Liver (tissue), 9 donors: ENCODE data around the gene ZBTB17. TPM values are rescaled to one million over a fixed set of nuclear protein-coding genes. Genes with fewer than 3 reads are reported as not detected.

Source experiments
- DNase-seq: peaks from one replicate; pipeline ENCODE4 v3.0.0-alpha.2; 2017; ENCODE audit warnings: low spot score
- H3K27ac ChIP-seq, 2 donors: one replicate each; pipeline ENCODE4 v1.7.0; 2013; ENCODE audit warnings: inconsistent platforms in 2 of 2, low read length in 2 of 2, control low read depth in 1 of 2, low read depth in 1 of 2, mild to moderate bottlenecking in 1 of 2
- H3K27me3 ChIP-seq, 4 donors: one replicate each; pipeline versions ENCODE4 v1.6.1 to v1.7.0; 2013; ENCODE audit warnings: low read length in 3 of 4, inconsistent platforms in 1 of 4, mild to moderate bottlenecking in 1 of 4, moderate library complexity in 1 of 4; ENCODE audit not compliant: control insufficient read depth in 4 of 4, insufficient read depth in 4 of 4
- H3K36me3 ChIP-seq, 4 donors: one replicate each; pipeline versions ENCODE4 v1.6.1 to v1.7.0; 2013; ENCODE audit warnings: low read length in 3 of 4, mild to moderate bottlenecking in 3 of 4, low read depth in 1 of 4, moderate library complexity in 1 of 4; ENCODE audit not compliant: control insufficient read depth in 4 of 4, insufficient read depth in 3 of 4
- H3K4me1 ChIP-seq, 4 donors: one replicate each; pipeline versions ENCODE4 v1.6.1 to v1.7.0; 2013; ENCODE audit warnings: low read length in 3 of 4, mild to moderate bottlenecking in 3 of 4, moderate library complexity in 1 of 4; ENCODE audit not compliant: control insufficient read depth in 4 of 4, insufficient read depth in 4 of 4
- H3K4me3 ChIP-seq, 3 donors: one replicate each; pipeline versions ENCODE4 v1.6.1 to v1.7.0; 2013; ENCODE audit warnings: low read length in 3 of 3, control low read depth in 1 of 3, low read depth in 1 of 3, mild to moderate bottlenecking in 1 of 3
- H3K9ac ChIP-seq, 2 donors: one replicate each; pipeline ENCODE4 v1.7.0; 2013; ENCODE audit warnings: low read length in 2 of 2, mild to moderate bottlenecking in 2 of 2, moderate library complexity in 2 of 2, control low read depth in 1 of 2, low read depth in 1 of 2
- H3K9me3 ChIP-seq, 4 donors: one replicate each; pipeline versions ENCODE4 v1.6.1 to v1.7.0; 2013; ENCODE audit warnings: low read length in 3 of 4; ENCODE audit not compliant: control insufficient read depth in 4 of 4
- ATF3 ChIP-seq: IDR thresholded peaks from 2 replicates; pipeline ENCODE4 v1.6.1; 2016; ENCODE audit warnings: antibody characterized with exemption
- CTCF ChIP-seq: fragments of 150-350 bp; IDR thresholded peaks from 2 replicates; pipeline ENCODE4 v1.5.1; 2017; ENCODE audit warnings: improper control_type of control experiment, low read depth, low read length; ENCODE audit not compliant: missing input control
- FOXA1 ChIP-seq: IDR thresholded peaks from 2 replicates; pipeline ENCODE4 v1.6.1; 2016; ENCODE audit warnings: antibody characterized with exemption
- FOXA2 ChIP-seq: IDR thresholded peaks from 2 replicates; pipeline ENCODE4 v1.6.1; 2016; ENCODE audit warnings: antibody characterized with exemption
- GABPA ChIP-seq, 2 donors: IDR thresholded peaks in 1 of 2; conservative IDR thresholded peaks in 1 of 2; 2 replicates each; pipeline ENCODE4 v1.6.1; 2016; ENCODE audit warnings: antibody characterized with exemption in 2 of 2, mild to moderate bottlenecking in 1 of 2, moderate library complexity in 1 of 2
- HNF4A ChIP-seq, 2 donors: conservative IDR thresholded peaks; 2 replicates each; pipeline ENCODE4 v1.6.1; 2016; ENCODE audit warnings: antibody characterized with exemption in 2 of 2, mild to moderate bottlenecking in 2 of 2
- HNF4G ChIP-seq: IDR thresholded peaks from 2 replicates; pipeline ENCODE4 v1.6.1; 2016; ENCODE audit warnings: antibody characterized with exemption
- JUND ChIP-seq, 2 donors: IDR thresholded peaks; 2 replicates each; pipeline ENCODE4 v1.6.1; 2016; ENCODE audit warnings: antibody characterized with exemption in 2 of 2
- MAX ChIP-seq: IDR thresholded peaks from 2 replicates; pipeline ENCODE4 v1.6.1; 2016; ENCODE audit warnings: antibody characterized with exemption
- NR2F2 ChIP-seq: IDR thresholded peaks from 2 replicates; pipeline ENCODE4 v1.6.1; 2016; ENCODE audit warnings: antibody characterized with exemption
- RAD21 ChIP-seq, 2 donors: IDR thresholded peaks; 2 replicates each; pipeline ENCODE4 v1.6.1; 2016; ENCODE audit warnings: antibody characterized with exemption in 2 of 2, mild to moderate bottlenecking in 2 of 2
- REST ChIP-seq: IDR thresholded peaks from 2 replicates; pipeline ENCODE4 v1.6.1; 2016; ENCODE audit warnings: antibody characterized with exemption, mild to moderate bottlenecking
- RXRA ChIP-seq, 2 donors: IDR thresholded peaks; 2 replicates each; pipeline ENCODE4 v1.6.1; 2017 to 2018; ENCODE audit warnings: antibody characterized with exemption in 2 of 2, mild to moderate bottlenecking in 1 of 2
- TAF1 ChIP-seq: conservative IDR thresholded peaks from 2 replicates; pipeline ENCODE4 v1.6.1; 2016; ENCODE audit warnings: antibody characterized with exemption, mild to moderate bottlenecking
- YY1 ChIP-seq: IDR thresholded peaks from 2 replicates; pipeline ENCODE4 v1.6.1; 2016; ENCODE audit warnings: antibody characterized with exemption, mild to moderate bottlenecking
- ZBTB33 ChIP-seq: IDR thresholded peaks from 2 replicates; pipeline ENCODE4 v1.6.1; 2016; ENCODE audit warnings: antibody characterized with exemption
- WGBS: extraction: QIAGEN DNeasy Blood & Tissue Kit; methylation state at CpG from one replicate; pipeline ENCODE4 v1.1.7; 2013; 5-methylcytosine and 5-hydroxymethylcytosine counted together
- polyA plus RNA-seq, 2 donors: library from polyadenylated mRNA; stranded (reverse) in 1 of 2; unstranded in 1 of 2; fragments of 200-250 nt in 1 of 2; fragments of >200 nt in 1 of 2; fragmentation: Nextera tagmentation in 1 of 2; extraction: Ambion mirVana in 1 of 2; gene quantifications; one replicate each; pipeline versions ENCODE4 v1.2.1 to v1.2.3, GENCODE V29; 2013 to 2015
- total RNA-seq, 2 donors: library from RNA; depleted of rRNA; stranded (reverse); fragments of >200 nt; gene quantifications; one replicate each; pipeline ENCODE4 v1.2.3, GENCODE V29; 2014
- donor health status: healthy.
- donor health status: healthy.
- donor health status: healthy.
- donor health status: healthy.
- donor health status: healthy.

The ZBTB17 gene
- total and polyA plus RNA-seq, 4 donors, result 8.9 to 15.1 (median 9.9) TPM

GRCh38 chr1:15933684-15934083, 42.2 kb downstream of the ZBTB17 start:
- 94% methylated on average over 5 of the region's 5 CpGs for WGBS
- Histone ChIP-seq H3K36me3 (peaks cover 26 to 90% (median 63%) of the 10 kb centered on the region in 4 donors), H3K4me1 (peaks cover 0 to 6% (median under 1%) of the 10 kb centered on the region in 4 donors), H3K9ac (no peak overlapping the region), H3K27ac (no peak overlapping the region), H3K27me3 (no peaks in the 10 kb centered on the region), H3K9me3 (no peaks in the 10 kb centered on the region), H3K4me3 (no peak overlapping the region)
- DNase-seq, result no peak
- TF ChIP-seq JUND (IDR thresholded peaks at IDR 0.05), result no peak
- TF ChIP-seq GABPA (IDR thresholded peaks at IDR 0.05 in 1 of 2, conservative IDR thresholded peaks at IDR 0.05 in 1 of 2), result no peak
- TF ChIP-seq RXRA (IDR thresholded peaks at IDR 0.05), result no peak
- TF ChIP-seq HNF4G, result no peak
- TF ChIP-seq ATF3, result no peak
- TF ChIP-seq FOXA1, result no peak
- no peak for TF ChIP-seq CTCF
- TF ChIP-seq REST, result no peak
- TF ChIP-seq HNF4A (conservative IDR thresholded peaks at IDR 0.05), result no peak
- TF ChIP-seq RAD21 (IDR thresholded peaks at IDR 0.05), result no peak
- no peak for TF ChIP-seq ZBTB33
- TF ChIP-seq MAX, result no peak
- TF ChIP-seq TAF1, result no peak
- no peak for TF ChIP-seq NR2F2
- TF ChIP-seq FOXA2, result no peak

GRCh38 chr1:15932612-15933011, 43.3 kb downstream of the ZBTB17 start:
- WGBS, result 95% methylated on average over 9 of the region's 9 CpGs
- H3K9me3 ChIP-seq, result no peaks in the 10 kb centered on the region
- H3K4me1 ChIP-seq, result peaks cover 0 to 3% (median 0%) of the 10 kb centered on the region in 4 donors
- DNase-seq, result no peak
- H3K27me3 ChIP-seq, result no peaks in the 10 kb centered on the region
- H3K4me3 ChIP-seq, result no peak overlapping the region
- H3K36me3 ChIP-seq, result peaks cover 24 to 92% (median 67%) of the 10 kb centered on the region in 4 donors
- TF ChIP-seq REST, result no peak
- peak; percentile 33 to 37 for TF ChIP-seq RXRA (IDR thresholded peaks at IDR 0.05)
- no peak for TF ChIP-seq GABPA (IDR thresholded peaks at IDR 0.05 in 1 of 2, conservative IDR thresholded peaks at IDR 0.05 in 1 of 2)
- TF ChIP-seq HNF4G, result no peak
- no peak for TF ChIP-seq CTCF
- TF ChIP-seq YY1, result no peak
- no peak overlapping the region for H3K27ac ChIP-seq
- H3K9ac ChIP-seq, result no peak overlapping the region
